Mammary epithelial cell (primary cell): ENCODE results near the gene MCF2L.

Source experiments
- EZH2 ChIP-seq: IDR thresholded peaks from 2 replicates; pipeline ENCODE4 v1.6.1; 2012; ENCODE audit warnings: low read length, inconsistent platforms, borderline replicate concordance
- TF ChIP-seq, protein P1 (sequence below), 2 donors: IDR thresholded peaks in 1 of 2; conservative IDR thresholded peaks in 1 of 2; 2 replicates each; pipeline ENCODE4 v1.5.1; 2011 to 2012; ENCODE audit warnings: inconsistent platforms in 2 of 2, low read length in 2 of 2, mild to moderate bottlenecking in 2 of 2, control low read depth in 1 of 2, low read depth in 1 of 2; ENCODE audit not compliant: insufficient read depth in 1 of 2; ENCODE audit errors: extremely low read depth in 1 of 2

DNA sequence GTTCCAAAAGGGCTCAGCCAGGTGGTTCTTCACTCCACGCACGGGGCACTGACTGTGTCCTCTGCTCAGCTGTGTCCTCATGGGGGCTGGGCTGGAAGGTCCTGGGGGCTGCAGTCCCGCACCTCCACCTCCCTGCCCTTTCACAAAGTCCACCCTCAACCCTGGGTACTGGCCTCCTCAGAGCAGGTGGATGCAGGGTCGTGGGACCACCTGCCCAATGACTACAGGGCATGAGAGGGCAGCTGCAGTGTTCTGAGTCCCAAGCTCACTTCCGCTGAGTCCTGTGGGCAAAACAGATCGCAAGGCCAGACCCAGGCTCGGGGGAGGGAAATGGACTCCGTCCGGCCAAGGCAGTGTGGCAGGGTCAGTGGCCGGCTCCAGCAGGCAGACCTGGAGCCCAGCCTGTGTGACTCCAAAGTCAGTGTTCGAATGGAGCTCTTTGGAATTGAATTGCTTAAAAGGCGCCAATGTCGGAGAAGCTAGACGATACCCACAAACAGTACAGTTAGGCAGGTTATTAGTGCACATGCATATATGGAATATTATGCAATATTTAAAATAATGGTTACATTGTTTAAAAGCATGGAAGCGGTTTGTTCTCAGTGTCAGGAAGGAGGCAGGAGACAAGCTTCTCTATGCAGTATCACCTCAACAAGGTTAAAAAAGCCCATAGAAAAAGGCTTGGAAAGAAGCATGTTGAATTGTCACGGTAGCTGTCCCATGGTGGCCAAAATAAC, 54.8 kb downstream of the MCF2L start:
- TF ChIP-seq, protein P1, sequence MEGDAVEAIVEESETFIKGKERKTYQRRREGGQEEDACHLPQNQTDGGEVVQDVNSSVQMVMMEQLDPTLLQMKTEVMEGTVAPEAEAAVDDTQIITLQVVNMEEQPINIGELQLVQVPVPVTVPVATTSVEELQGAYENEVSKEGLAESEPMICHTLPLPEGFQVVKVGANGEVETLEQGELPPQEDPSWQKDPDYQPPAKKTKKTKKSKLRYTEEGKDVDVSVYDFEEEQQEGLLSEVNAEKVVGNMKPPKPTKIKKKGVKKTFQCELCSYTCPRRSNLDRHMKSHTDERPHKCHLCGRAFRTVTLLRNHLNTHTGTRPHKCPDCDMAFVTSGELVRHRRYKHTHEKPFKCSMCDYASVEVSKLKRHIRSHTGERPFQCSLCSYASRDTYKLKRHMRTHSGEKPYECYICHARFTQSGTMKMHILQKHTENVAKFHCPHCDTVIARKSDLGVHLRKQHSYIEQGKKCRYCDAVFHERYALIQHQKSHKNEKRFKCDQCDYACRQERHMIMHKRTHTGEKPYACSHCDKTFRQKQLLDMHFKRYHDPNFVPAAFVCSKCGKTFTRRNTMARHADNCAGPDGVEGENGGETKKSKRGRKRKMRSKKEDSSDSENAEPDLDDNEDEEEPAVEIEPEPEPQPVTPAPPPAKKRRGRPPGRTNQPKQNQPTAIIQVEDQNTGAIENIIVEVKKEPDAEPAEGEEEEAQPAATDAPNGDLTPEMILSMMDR (conservative IDR thresholded peaks at IDR 0.05 in 1 of 2, IDR thresholded peaks at IDR 0.05 in 1 of 2; ENCODE audit: extremely low read depth in 1 of 2, insufficient read depth in 1 of 2, low read depth in 1 of 2, low read length in 2 of 2) = no peak
- no peak for TF ChIP-seq EZH2
